NB4 (cell line): ENCODE results near the gene SPPL3.

Experiments used
- DNase-seq: peaks from one replicate; pipeline ENCODE4 v3.0.0; 2010; ENCODE audit warnings: low read depth
- H3K4me3 ChIP-seq: one replicate; pipeline ENCODE4 v1.5.1; 2011; ENCODE audit warnings: mild to moderate bottlenecking, low read depth, low read length, moderate library complexity
- CTCF ChIP-seq: IDR thresholded peaks from one replicate; pipeline ENCODE4 v1.5.1; 2012; ENCODE audit warnings: low read depth, low read length
- MYC ChIP-seq: IDR thresholded peaks from 2 replicates; pipeline ENCODE4 v1.6.1; 2011; ENCODE audit warnings: low read depth, low read length
- POLR2A ChIP-seq: IDR thresholded peaks from 2 replicates; pipeline ENCODE4 v1.6.1; 2011; ENCODE audit warnings: mild to moderate bottlenecking; ENCODE audit not compliant: insufficient read length; ENCODE audit errors: extremely low read depth
- TF ChIP-seq, protein P1 (sequence below): IDR thresholded peaks from 2 replicates; pipeline ENCODE4 v1.6.1; 2011; ENCODE audit warnings: low read depth, low read length

SPPL3 gene

DNA sequence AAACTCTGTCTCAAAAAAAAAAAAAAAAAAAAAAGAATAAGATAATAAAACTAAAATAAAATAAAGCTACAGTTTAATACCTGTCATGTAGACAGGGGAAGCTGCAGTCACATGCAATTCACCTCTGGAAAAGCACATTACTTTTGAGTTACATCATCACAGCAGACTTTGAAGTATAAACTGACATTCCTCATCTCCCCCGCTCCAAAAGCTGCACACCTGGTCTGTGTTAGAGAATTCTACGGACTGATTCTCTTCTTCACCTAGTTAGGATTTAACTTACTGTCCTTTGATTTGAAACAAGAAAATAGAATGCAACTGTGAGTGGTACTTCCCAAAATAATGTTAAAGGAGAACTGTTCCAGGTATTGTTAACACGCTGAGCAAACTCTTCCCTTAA is 25.1 kb downstream of the SPPL3 start:
- no peak overlapping the region for H3K4me3 ChIP-seq
- TF ChIP-seq MYC (no peak), POLR2A (no peak), CTCF (no peak)
- TF ChIP-seq, protein P1, sequence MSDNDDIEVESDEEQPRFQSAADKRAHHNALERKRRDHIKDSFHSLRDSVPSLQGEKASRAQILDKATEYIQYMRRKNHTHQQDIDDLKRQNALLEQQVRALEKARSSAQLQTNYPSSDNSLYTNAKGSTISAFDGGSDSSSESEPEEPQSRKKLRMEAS = no peak
- DNase-seq = no peak

- TF ChIP-seq POLR2A (no peak), CTCF (no peak), MYC (no peak)
- TF ChIP-seq, protein P1 = no peak
- no peak for DNase-seq
- no peak overlapping the region for H3K4me3 ChIP-seq
Measured at GRCh38 chr12:120874547-120875245, 29.5 kb downstream of the SPPL3 start.

DNA sequence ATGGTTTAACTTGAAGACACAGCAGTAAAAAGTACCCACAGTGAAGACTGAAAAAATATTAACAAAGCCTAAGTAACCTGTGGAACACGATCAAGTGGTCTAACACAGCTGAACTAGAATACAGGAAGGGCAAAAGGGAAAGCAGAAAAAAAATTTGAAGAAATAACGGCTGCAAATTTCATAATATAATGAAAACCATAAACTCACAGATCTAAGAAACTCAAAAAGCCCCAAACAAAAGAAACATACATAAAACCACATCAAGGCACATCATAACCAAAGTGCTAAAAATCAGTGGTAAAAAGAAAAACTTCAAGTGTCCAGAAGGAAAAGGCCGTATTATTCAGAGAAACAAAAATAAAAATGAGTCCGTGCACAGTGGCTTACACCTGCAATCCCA is 30.9 kb downstream of the SPPL3 start:
- TF ChIP-seq POLR2A (no peak), MYC (no peak), CTCF (no peak)
- TF ChIP-seq, protein P1 = no peak
- DNase-seq = no peak
- H3K4me3 ChIP-seq = no peak overlapping the region

DNA sequence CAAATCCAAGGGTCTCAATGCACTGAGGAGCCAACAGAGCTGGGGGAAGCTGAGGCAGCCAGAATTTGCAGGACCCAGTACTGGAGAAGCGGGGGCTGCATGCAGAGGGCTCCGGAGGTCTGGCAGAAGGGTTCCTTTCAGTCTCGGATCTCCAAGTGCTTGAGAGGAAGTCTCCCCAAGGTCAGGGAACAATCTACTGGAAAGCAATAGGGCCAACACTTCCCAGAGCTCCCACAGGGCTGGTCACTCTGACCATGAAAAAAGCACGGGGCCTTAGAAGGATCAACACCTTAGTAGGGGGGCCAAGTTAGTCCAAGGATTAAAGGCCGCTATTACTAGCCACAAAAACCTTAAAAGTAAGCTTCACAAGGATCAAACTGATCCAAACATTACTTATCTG is 31.7 kb downstream of the SPPL3 start:
- no peak for DNase-seq
- no peak overlapping the region for H3K4me3 ChIP-seq
- TF ChIP-seq CTCF (no peak), MYC (no peak), POLR2A (no peak)
- TF ChIP-seq, protein P1 = no peak

DNA sequence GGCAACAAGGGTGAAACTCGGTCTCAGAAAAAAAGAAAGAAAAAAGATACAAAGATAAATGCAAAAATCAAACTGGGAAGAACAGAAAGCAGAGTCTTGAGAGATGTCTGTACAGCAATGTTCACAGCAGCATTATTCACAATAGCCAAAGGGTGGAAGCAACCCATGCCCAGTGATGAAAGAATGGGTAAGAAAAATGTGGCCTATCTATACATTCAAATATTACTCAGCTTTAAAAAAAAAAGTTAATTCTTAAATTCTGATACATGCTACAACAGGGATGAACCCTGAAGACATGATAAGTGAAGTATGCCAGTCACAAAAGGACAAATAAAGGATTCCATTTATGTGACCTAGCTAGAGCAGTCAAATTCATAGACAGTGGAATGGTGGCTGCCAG is 33.7 kb downstream of the SPPL3 start:
- TF ChIP-seq CTCF (no peak), POLR2A (no peak), MYC (no peak)
- TF ChIP-seq, protein P1 = no peak
- H3K4me3 ChIP-seq = no peak overlapping the region
- DNase-seq = no peak

GRCh38 chr12:120869376-120869775 is 34.8 kb downstream of the SPPL3 start:
- DNase-seq = no peak
- H3K4me3 ChIP-seq = no peak overlapping the region
- no peak for TF ChIP-seq CTCF
- TF ChIP-seq, protein P1 = no peak
- no peak for TF ChIP-seq POLR2A
